ENCODE measurements around the gene CENPF. TPM values are rescaled to one million over a fixed set of nuclear protein-coding genes. Genes with fewer than 3 reads are reported as not detected.

The CENPF gene
- total and polyA plus RNA-seq, 2 of the 13 experiments (the other 11 are each of a cell fraction or from before 2014, with no cell fraction given) = 14.7 to 84.9 TPM

GRCh38 chr1:214665606-214666110 is 62.7 kb downstream of the CENPF start:
- no peaks in the 10 kb centered on the region for H3K9me3 ChIP-seq (ENCODE audit: low read length)
- DNase-seq (ENCODE audit: low spot score) (no peak), ATAC-seq (no peak), FAIRE-seq (no peak)
- no TSS peak for BruUV-seq (replicated peaks)
- H3K4me3 ChIP-seq (replicated peaks in 1 of 3; ENCODE audit: insufficient read depth in 1 of 3, low read depth in 2 of 3, low read length in 3 of 3) = no peak overlapping the region
- in situ Hi-C loops (cut with HindIII; ENCODE audit: extremely low pct_ligation_motif_present, low pct_unique_long_range_greater_than_20kb) (no loop called here), intact Hi-C loops (cut with micrococcal nuclease; ENCODE audit: unreplicated experiment) (no loop called here)
- H3K4me1 ChIP-seq (ENCODE audit: insufficient read depth, low read length) = peaks cover 17% of the 10 kb centered on the region
- no peaks in the 10 kb centered on the region for H3K27me3 ChIP-seq (ENCODE audit: control insufficient read depth in 1 of 2, insufficient read depth in 2 of 2, low read length in 2 of 2)
- CTCF ChIA-PET (ENCODE audit: low intra/inter-chr PET ratio, low total read pairs) = no interaction called here
- no peak overlapping the region for H3K4me2 ChIP-seq (ENCODE audit: low read depth, low read length)
- H3K79me2 ChIP-seq (ENCODE audit: insufficient read depth, low read length) = no peaks in the 10 kb centered on the region
- H3K9ac ChIP-seq (ENCODE audit: insufficient read depth, low read depth, low read length) = no peak overlapping the region
- POLR2A ChIA-PET = no interaction called here
- no peak overlapping the region for H3K27ac ChIP-seq (ENCODE audit: extremely low read length, insufficient read depth, low read length)
- WGBS (ENCODE audit: low lambda C conversion rate) = 96% methylated on average over 4 of the region's 4 CpGs
- H3K36me3 ChIP-seq (replicated peaks in 1 of 2; ENCODE audit: control insufficient read depth in 1 of 2, insufficient read depth in 2 of 2, low read length in 2 of 2) = peaks cover 8 to 69% of the 10 kb centered on the region in 2 experiments
- TF ChIP-seq, protein P1, sequence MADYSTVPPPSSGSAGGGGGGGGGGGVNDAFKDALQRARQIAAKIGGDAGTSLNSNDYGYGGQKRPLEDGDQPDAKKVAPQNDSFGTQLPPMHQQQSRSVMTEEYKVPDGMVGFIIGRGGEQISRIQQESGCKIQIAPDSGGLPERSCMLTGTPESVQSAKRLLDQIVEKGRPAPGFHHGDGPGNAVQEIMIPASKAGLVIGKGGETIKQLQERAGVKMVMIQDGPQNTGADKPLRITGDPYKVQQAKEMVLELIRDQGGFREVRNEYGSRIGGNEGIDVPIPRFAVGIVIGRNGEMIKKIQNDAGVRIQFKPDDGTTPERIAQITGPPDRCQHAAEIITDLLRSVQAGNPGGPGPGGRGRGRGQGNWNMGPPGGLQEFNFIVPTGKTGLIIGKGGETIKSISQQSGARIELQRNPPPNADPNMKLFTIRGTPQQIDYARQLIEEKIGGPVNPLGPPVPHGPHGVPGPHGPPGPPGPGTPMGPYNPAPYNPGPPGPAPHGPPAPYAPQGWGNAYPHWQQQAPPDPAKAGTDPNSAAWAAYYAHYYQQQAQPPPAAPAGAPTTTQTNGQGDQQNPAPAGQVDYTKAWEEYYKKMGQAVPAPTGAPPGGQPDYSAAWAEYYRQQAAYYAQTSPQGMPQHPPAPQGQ (CRISPR knock-in tag; IDR thresholded peaks at IDR 0.05; ENCODE audit: borderline replicate concordance) = no peak
- TF ChIP-seq YEATS4 (CRISPR knock-in tag; IDR thresholded peaks at IDR 0.05; ENCODE audit: borderline replicate concordance) (no peak), ZNF382 (CRISPR knock-in tag; IDR thresholded peaks at IDR 0.05; ENCODE audit: borderline replicate concordance) (no peak), PHF5A (CRISPR knock-in tag; IDR thresholded peaks at IDR 0.05; ENCODE audit: low read depth, unreplicated experiment) (no peak), MXI1 (IDR thresholded peaks at IDR 0.05; ENCODE audit: borderline replicate concordance, low read depth, low read length) (no peak), GZF1 (CRISPR knock-in tag; IDR thresholded peaks at IDR 0.05) (peak; percentile 97)
- TF ChIP-seq, protein P2, sequence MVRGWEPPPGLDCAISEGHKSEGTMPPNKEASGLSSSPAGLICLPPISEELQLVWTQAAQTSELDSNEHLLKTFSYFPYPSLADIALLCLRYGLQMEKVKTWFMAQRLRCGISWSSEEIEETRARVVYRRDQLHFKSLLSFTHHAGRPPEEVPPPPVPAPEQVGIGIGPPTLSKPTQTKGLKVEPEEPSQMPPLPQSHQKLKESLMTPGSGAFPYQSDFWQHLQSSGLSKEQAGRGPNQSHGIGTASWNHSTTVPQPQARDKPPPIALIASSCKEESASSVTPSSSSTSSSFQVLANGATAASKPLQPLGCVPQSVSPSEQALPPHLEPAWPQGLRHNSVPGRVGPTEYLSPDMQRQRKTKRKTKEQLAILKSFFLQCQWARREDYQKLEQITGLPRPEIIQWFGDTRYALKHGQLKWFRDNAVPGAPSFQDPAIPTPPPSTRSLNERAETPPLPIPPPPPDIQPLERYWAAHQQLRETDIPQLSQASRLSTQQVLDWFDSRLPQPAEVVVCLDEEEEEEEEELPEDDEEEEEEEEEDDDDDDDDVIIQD (CRISPR knock-in tag; IDR thresholded peaks at IDR 0.05; ENCODE audit: low read depth) = no peak
- H4K20me1 ChIP-seq (ENCODE audit: insufficient read depth, low read length) = no peaks in the 10 kb centered on the region
- H2AFZ ChIP-seq (ENCODE audit: low read length) = no peak overlapping the region
